ENCODE measurements around the gene CSTF1. TPM values are rescaled to one million over a fixed set of nuclear protein-coding genes. Genes with fewer than 3 reads are reported as not detected.

The CSTF1 gene
- total RNA-seq, 4 donors from 2014 or later, result 17.6 to 25.9 (median 22.7) TPM

GRCh38 chr20:56445540-56445939, 53.1 kb downstream of the CSTF1 start:
- Histone ChIP-seq H3K27ac (no peak overlapping the region), H3K4me1 (no peaks in the 10 kb centered on the region), H3K4me3 (no peak overlapping the region), H3K9me3 (no peaks in the 10 kb centered on the region), H3K27me3 (no peaks in the 10 kb centered on the region), H3K36me3 (no peaks in the 10 kb centered on the region)
- 87 to 89% methylated on average over 16 of the region's 16 CpGs for WGBS, 2 donors
- DNase-seq (ENCODE audit: low spot score in 2 of 2), result no peak
- TF ChIP-seq POLR2A (IDR thresholded peaks at IDR 0.05), result no peak
- no peak for TF ChIP-seq EP300 (IDR thresholded peaks at IDR 0.05)
- no peak for TF ChIP-seq CTCF (IDR thresholded peaks at IDR 0.05)

- TF ChIP-seq POLR2A (IDR thresholded peaks at IDR 0.05) (no peak), EP300 (IDR thresholded peaks at IDR 0.05) (no peak), CTCF (IDR thresholded peaks at IDR 0.05) (no peak)
- no peak for DNase-seq (ENCODE audit: low spot score in 2 of 2)
- Histone ChIP-seq H3K27me3 (no peaks in the 10 kb centered on the region), H3K36me3 (no peaks in the 10 kb centered on the region), H3K4me1 (no peaks in the 10 kb centered on the region), H3K27ac (no peak overlapping the region), H3K4me3 (no peak overlapping the region), H3K9me3 (no peaks in the 10 kb centered on the region)
Observed at GRCh38 chr20:56447227-56447626, 54.8 kb downstream of the CSTF1 start.

- no peaks in the 10 kb centered on the region for H3K4me1 ChIP-seq
- H3K4me3 ChIP-seq, result no peak overlapping the region
- H3K36me3 ChIP-seq, result no peaks in the 10 kb centered on the region
- no peak for TF ChIP-seq CTCF (IDR thresholded peaks at IDR 0.05)
- no peak for TF ChIP-seq POLR2A (IDR thresholded peaks at IDR 0.05)
- no peak for TF ChIP-seq EP300 (IDR thresholded peaks at IDR 0.05)
- no peak overlapping the region for H3K27ac ChIP-seq
- no peaks in the 10 kb centered on the region for H3K9me3 ChIP-seq
- H3K27me3 ChIP-seq, result no peaks in the 10 kb centered on the region
- no peak for DNase-seq (ENCODE audit: low spot score in 2 of 2)
- 87% methylated on average over 5 of the region's 5 CpGs for WGBS, 2 donors
Observed at GRCh38 chr20:56449459-56449858, 57.0 kb downstream of the CSTF1 start.

GRCh38 chr20:56451056-56451765, 58.8 kb downstream of the CSTF1 start:
- DNase-seq (ENCODE audit: low spot score in 2 of 2), result no peak

More at GRCh38 chr20:56451056-56451765, 58.8 kb downstream of the CSTF1 start:
- TF ChIP-seq EP300 (IDR thresholded peaks at IDR 0.05) (no peak), POLR2A (IDR thresholded peaks at IDR 0.05) (no peak), CTCF (IDR thresholded peaks at IDR 0.05) (no peak)
- H3K27ac ChIP-seq, result no peak overlapping the region
- H3K27me3 ChIP-seq, result no peaks in the 10 kb centered on the region
- WGBS, 2 donors, result 82 to 86% methylated on average over 13 of the region's 13 CpGs
- no peak overlapping the region for H3K4me3 ChIP-seq
- no peaks in the 10 kb centered on the region for H3K36me3 ChIP-seq
- H3K4me1 ChIP-seq, result no peaks in the 10 kb centered on the region
- H3K9me3 ChIP-seq, result no peaks in the 10 kb centered on the region

Data from tibial nerve (tissue), 4 donors.